Endothelial cell of umbilical vein (primary cell): ENCODE measurements around the gene CCDC117. TPM values are rescaled to one million over a fixed set of nuclear protein-coding genes. Genes with fewer than 3 reads are reported as not detected.

ENCODE experiments used
- BruUV-seq: library from RNA; stranded (reverse); fragments of 400-500 nt; replicated peaks from 2 replicates; lab custom pipeline; 2021; lab: Mats Ljungman, UMichigan
- CTCF ChIA-PET: fragments of 300-600, 350-600 bp; sonication (Branson Sonifier 250); formaldehyde crosslinking; loops from one replicate; lab custom pipeline; 2021; ENCODE audit warnings: antibody characterized with exemption, inconsistent platforms; lab: Charles Lee
- POLR2A ChIA-PET: fragments of 300-600, 350-600 bp; sonication (Branson Sonifier 250); formaldehyde crosslinking; loops from one replicate; lab custom pipeline; 2021; ENCODE audit warnings: antibody characterized with exemption, inconsistent platforms; lab: Charles Lee
- DNase-seq: peaks from one replicate; pipeline ENCODE4 v3.0.0-alpha.2; 2011; ENCODE audit warnings: low read depth, low spot score
- FAIRE-seq: peaks from 2 replicates; lab custom pipeline; 2011; peaks lifted over from hg19 to GRCh38; lab: Jason Lieb, UNC
- H2AFZ ChIP-seq: 2 replicates; pipeline ENCODE4 v1.6.0; 2012; ENCODE audit warnings: low read depth, low read length, control low read depth, inconsistent platforms
- H3K27ac ChIP-seq: 2 replicates; pipeline ENCODE4 v1.5.1; 2011; ENCODE audit warnings: low read depth, mild to moderate bottlenecking, control low read depth, low read length, moderate library complexity; ENCODE audit not compliant: insufficient read depth
- H3K27me3 ChIP-seq, 2 experiments: 2 replicates each; pipeline versions ENCODE4 v1.6.0 to v1.6.1; 2011; ENCODE audit warnings: low read length in 2 of 2, mixed read lengths in 1 of 2; ENCODE audit not compliant: control insufficient read depth in 2 of 2, insufficient read depth in 2 of 2
- H3K36me3 ChIP-seq, 2 experiments: 2 replicates in 1 of 2; 3 replicates in 1 of 2; pipeline ENCODE4 v1.5.1; 2011; ENCODE audit warnings: low read length in 2 of 2, mild to moderate bottlenecking in 1 of 2, moderate library complexity in 1 of 2; ENCODE audit not compliant: control insufficient read depth in 2 of 2, insufficient read depth in 2 of 2; ENCODE audit errors: extremely low read depth in 1 of 2
- H3K4me1 ChIP-seq: 3 replicates; pipeline ENCODE4 v1.5.1; 2011; ENCODE audit warnings: mild to moderate bottlenecking, low read length; ENCODE audit not compliant: control insufficient read depth, insufficient read depth; ENCODE audit errors: extremely low read depth
- H3K4me2 ChIP-seq: 2 replicates; pipeline ENCODE4 v1.6.1; 2011; ENCODE audit warnings: low read length, control low read depth, mixed read lengths; ENCODE audit not compliant: insufficient read depth
- H3K4me3 ChIP-seq, 3 experiments: fragments of 200-600 bp in 1 of 3; sonication (generic), shearing (Covaris generic) in 1 of 3; replicated peaks in 1 of 3; 2 replicates each; pipeline ENCODE4 v1.5.1; 2011 to 2016; ENCODE audit warnings: control low read depth in 3 of 3, low read length in 3 of 3, mild to moderate bottlenecking in 2 of 3, inconsistent platforms in 1 of 3, low read depth in 1 of 3, moderate library complexity in 1 of 3; ENCODE audit not compliant: insufficient read depth in 1 of 3
- H3K79me2 ChIP-seq: 2 replicates; pipeline ENCODE4 v1.6.0; 2012; ENCODE audit warnings: low read length, inconsistent platforms; ENCODE audit not compliant: control insufficient read depth, insufficient read depth
- H3K9ac ChIP-seq: replicated peaks from 2 replicates; pipeline ENCODE3; 2011; ENCODE audit warnings: low read length, control low read depth; ENCODE audit not compliant: insufficient read depth; ENCODE audit errors: extremely low read depth
- H3K9me1 ChIP-seq: replicated peaks from 3 replicates; pipeline ENCODE4 v1.6.0; 2011; ENCODE audit warnings: mild to moderate bottlenecking, low read length; ENCODE audit not compliant: control insufficient read depth, insufficient read depth; ENCODE audit errors: extremely low read depth
- H3K9me3 ChIP-seq: replicated peaks from 2 replicates; pipeline ENCODE4 v1.5.1; 2012; ENCODE audit warnings: low read length, inconsistent platforms; ENCODE audit not compliant: control insufficient read depth, insufficient read depth
- H4K20me1 ChIP-seq: replicated peaks from 2 replicates; pipeline ENCODE3; 2011; ENCODE audit warnings: mild to moderate bottlenecking, low read length; ENCODE audit not compliant: control insufficient read depth, insufficient read depth; ENCODE audit errors: extremely low read depth
- EZH2 ChIP-seq: IDR thresholded peaks from 2 replicates; pipeline ENCODE4 v1.6.1; 2012; ENCODE audit warnings: borderline replicate concordance, low read depth, mild to moderate bottlenecking, moderate library complexity, low read length, inconsistent platforms; ENCODE audit not compliant: severe bottlenecking
- FOS ChIP-seq: IDR thresholded peaks from 2 replicates; pipeline ENCODE4 v1.6.1; 2011; ENCODE audit warnings: mild to moderate bottlenecking, low read length, moderate library complexity, borderline replicate concordance; ENCODE audit not compliant: insufficient read depth
- GATA2 ChIP-seq: IDR thresholded peaks from 2 replicates; pipeline ENCODE4 v1.7.0; 2011; ENCODE audit warnings: low read depth, mild to moderate bottlenecking, moderate library complexity, mixed read lengths, low read length; ENCODE audit not compliant: insufficient read length, insufficient read depth
- JUN ChIP-seq: IDR thresholded peaks from 2 replicates; pipeline ENCODE4 v1.6.1; 2011; ENCODE audit warnings: borderline replicate concordance, low read depth; ENCODE audit not compliant: insufficient read length, insufficient read depth
- MYC ChIP-seq: IDR thresholded peaks from one replicate; pipeline ENCODE4 v1.6.1; 2011; ENCODE audit warnings: mild to moderate bottlenecking, low read depth, low read length
- POLR2A ChIP-seq: IDR thresholded peaks from 2 replicates; pipeline ENCODE4 v1.6.1; 2012; ENCODE audit warnings: low read depth, mild to moderate bottlenecking, control low read depth, low read length
- POLR2AphosphoS5 ChIP-seq: IDR thresholded peaks from 2 replicates; pipeline ENCODE4 v1.6.1; 2012; ENCODE audit warnings: low read depth, mild to moderate bottlenecking, control low read depth, low read length, moderate library complexity; ENCODE audit not compliant: insufficient read depth
- dilution Hi-C: fragments of 300-500 bp; cut with MboI; formaldehyde crosslinking; loops from one replicate; pipeline ENCODE4 v1.15.0; 2019; ENCODE audit warnings: low sequenced_read_pairs; ENCODE audit not compliant: extremely low pct_ligation_motif_present
- intact Hi-C: fragments of 100-400 bp; cut with micrococcal nuclease; formaldehyde crosslinking; loops from one replicate; pipeline ENCODE4 v1.10.0; 2022
- polyA plus RNA-seq, 4 experiments: library from polyadenylated mRNA; depleted of rRNA in 3 of 4; stranded (reverse) in 3 of 4; unstranded in 1 of 4; fragments of >200 nt; gene quantifications; 2 replicates each; pipeline versions ENCODE4 v1.2.1 to v1.2.3, GENCODE V29; 2011 to 2012; ENCODE audit warnings: missing spikeins in 1 of 4
- total RNA-seq: library from RNA; stranded (reverse); gene quantifications from 2 replicates; pipeline ENCODE4 v1.2.3, GENCODE V29; 2021
- TF ChIP-seq, protein P1 (sequence below), 2 donors: IDR thresholded peaks; 1 replicate in 1 of 2; 2 replicates in 1 of 2; pipeline ENCODE4 v1.5.1; 2011; ENCODE audit warnings: low read length in 2 of 2, mild to moderate bottlenecking in 2 of 2, moderate library complexity in 2 of 2, control low read depth in 1 of 2, inconsistent platforms in 1 of 2, low read depth in 1 of 2; ENCODE audit not compliant: insufficient read depth in 1 of 2; ENCODE audit errors: extremely low read depth in 1 of 2
- TF ChIP-seq, protein P2 (sequence below): IDR thresholded peaks from 2 replicates; pipeline ENCODE4 v1.6.1; 2011; ENCODE audit not compliant: insufficient read depth, insufficient read length

The CCDC117 gene
- total and polyA plus RNA-seq, 2 donors (not counting 3 experiments of a cell fraction or from before 2014, with no cell fraction given): 5.5 to 23.3 TPM

DNA sequence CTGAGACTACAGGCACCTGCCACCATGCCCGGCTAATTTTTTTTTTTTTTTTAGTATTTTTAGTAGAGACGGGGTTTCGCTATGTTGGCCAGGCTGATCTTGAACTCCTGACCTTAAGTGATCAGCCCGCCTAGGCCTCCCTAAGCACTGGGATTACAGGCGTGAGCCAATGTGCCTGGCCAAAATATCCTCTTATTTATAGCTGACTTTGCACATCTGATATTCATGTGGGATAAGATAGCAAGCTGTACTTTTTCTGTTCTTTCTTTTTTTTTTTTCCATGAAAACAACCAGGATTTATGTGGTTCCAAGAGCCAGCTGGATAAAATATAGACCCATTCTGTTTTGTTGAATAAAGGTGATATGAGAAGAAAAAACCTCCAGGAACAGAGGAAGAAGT is 40.0 kb downstream of the CCDC117 start:
- TF ChIP-seq POLR2A: no peak
- TF ChIP-seq MYC: no peak
- no peak for TF ChIP-seq EZH2
- TF ChIP-seq POLR2AphosphoS5: no peak
- TF ChIP-seq, protein P1, sequence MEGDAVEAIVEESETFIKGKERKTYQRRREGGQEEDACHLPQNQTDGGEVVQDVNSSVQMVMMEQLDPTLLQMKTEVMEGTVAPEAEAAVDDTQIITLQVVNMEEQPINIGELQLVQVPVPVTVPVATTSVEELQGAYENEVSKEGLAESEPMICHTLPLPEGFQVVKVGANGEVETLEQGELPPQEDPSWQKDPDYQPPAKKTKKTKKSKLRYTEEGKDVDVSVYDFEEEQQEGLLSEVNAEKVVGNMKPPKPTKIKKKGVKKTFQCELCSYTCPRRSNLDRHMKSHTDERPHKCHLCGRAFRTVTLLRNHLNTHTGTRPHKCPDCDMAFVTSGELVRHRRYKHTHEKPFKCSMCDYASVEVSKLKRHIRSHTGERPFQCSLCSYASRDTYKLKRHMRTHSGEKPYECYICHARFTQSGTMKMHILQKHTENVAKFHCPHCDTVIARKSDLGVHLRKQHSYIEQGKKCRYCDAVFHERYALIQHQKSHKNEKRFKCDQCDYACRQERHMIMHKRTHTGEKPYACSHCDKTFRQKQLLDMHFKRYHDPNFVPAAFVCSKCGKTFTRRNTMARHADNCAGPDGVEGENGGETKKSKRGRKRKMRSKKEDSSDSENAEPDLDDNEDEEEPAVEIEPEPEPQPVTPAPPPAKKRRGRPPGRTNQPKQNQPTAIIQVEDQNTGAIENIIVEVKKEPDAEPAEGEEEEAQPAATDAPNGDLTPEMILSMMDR (IDR thresholded peaks at IDR 0.05; ENCODE audit: extremely low read depth in 1 of 2, insufficient read depth in 1 of 2, low read depth in 1 of 2, low read length in 2 of 2): no peak
- TF ChIP-seq FOS: no peak
- TF ChIP-seq, protein P2, sequence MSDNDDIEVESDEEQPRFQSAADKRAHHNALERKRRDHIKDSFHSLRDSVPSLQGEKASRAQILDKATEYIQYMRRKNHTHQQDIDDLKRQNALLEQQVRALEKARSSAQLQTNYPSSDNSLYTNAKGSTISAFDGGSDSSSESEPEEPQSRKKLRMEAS: no peak
- TF ChIP-seq GATA2: no peak
- TF ChIP-seq JUN: no peak

More for the DNA sequence above, 40.0 kb downstream of the CCDC117 start:
- Histone ChIP-seq H3K27me3 (no peaks in the 10 kb centered on the region), H3K4me2 (no peak overlapping the region), H2AFZ (no peak overlapping the region), H3K27ac (no peak overlapping the region), H4K20me1 (no peaks in the 10 kb centered on the region), H3K4me1 (peaks cover 10% of the 10 kb centered on the region), H3K36me3 (no peaks in the 10 kb centered on the region), H3K9me1 (no peaks in the 10 kb centered on the region), H3K9me3 (no peaks in the 10 kb centered on the region), H3K4me3 (no peak overlapping the region), H3K9ac (no peak overlapping the region), H3K79me2 (no peaks in the 10 kb centered on the region)
- no peak for FAIRE-seq
- ChIA-PET CTCF (interaction anchor here (3.0 kb wide), 1 partner anchor 212 kb away, joined by 13 read pairs; no protein-coding TSS in a partner anchor), POLR2A (no interaction called here)
- dilution Hi-C loops: no loop called here
- intact Hi-C loops: no loop called here
- no TSS peak for BruUV-seq
- no peak for DNase-seq
